Pons (tissue), 1 donor: ENCODE measurements around the gene YPEL3.
A peak's percentile ranks its signal among the peaks of the same experiment; 100 is the strongest.
"Not testable (repeated sequence)": the region's sequence is repeated elsewhere in the genome, so short reads cannot be mapped to it uniquely, and the experiment has no call there.

Experiments used
- DNase-seq: peaks from one replicate; pipeline ENCODE4 v3.0.0-alpha.2; 2016; ENCODE audit warnings: low spot score

YPEL3 gene, protein sequence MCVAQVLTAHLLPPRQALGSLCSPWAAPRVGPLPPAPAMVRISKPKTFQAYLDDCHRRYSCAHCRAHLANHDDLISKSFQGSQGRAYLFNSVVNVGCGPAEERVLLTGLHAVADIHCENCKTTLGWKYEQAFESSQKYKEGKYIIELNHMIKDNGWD

DNA sequence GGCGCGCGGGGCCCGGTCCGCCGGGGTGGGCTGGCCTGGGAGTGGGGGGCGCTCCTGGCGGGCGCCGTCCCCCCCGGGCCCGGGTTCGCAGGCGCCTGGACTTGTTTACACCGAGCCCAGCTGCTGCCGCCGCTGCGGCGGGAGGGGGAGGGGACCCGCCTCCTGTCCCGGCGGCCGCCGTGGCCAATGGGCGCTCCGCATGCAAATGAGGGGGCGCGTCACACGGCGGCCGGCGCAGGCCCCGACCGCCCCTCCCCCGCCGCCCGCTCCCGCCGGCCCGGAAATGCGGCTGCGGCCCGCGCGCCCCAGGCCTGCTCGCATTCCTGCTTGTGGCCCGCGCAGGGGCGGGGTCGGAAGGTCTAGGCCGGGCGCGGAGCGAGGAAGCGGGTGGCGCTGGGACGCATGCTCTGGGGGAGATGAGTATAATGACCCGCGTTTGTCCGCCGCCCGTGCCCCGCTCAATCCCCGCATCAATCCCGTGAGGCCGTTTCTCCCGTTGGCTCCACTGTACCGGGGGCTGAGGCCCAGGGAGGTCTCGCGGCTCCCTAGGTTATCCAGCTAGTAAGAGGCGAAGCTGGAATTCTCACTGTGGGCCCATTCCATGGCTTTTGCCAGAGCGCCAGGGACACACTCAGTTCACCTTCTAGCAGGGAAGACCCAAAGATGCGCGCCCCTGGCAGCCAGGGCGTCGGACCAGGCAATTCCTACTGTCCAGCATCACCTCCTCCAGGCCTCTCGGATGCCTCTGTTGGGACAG, at the start of gene YPEL3:
Gene YPEL3 (minus strand): TSS at position 109 of the 757 bp plus-strand sequence. CDS start 731 bp downstream, outside the sequence.
- DNase-seq = peak; percentile 85

DNA sequence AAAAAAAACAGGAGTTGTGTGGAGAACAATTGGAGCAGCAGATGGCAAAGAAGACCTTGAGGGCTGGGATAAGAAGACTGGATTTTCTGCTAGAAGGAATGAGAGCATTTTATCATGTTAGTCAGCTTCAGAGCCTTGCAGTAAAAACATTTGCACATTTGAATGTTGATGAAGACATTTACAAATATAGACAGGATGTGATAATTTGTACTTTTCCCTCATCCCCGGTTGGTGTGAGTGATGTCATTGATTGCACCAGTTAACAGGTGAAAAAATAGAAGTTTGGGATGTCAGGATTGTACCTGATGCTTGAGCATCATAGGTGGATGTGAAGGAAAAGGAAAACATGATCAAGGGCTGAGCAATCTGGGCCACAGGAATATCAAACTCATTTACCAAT, 49.6 kb upstream of the YPEL3 start:
- no peak for DNase-seq

DNA sequence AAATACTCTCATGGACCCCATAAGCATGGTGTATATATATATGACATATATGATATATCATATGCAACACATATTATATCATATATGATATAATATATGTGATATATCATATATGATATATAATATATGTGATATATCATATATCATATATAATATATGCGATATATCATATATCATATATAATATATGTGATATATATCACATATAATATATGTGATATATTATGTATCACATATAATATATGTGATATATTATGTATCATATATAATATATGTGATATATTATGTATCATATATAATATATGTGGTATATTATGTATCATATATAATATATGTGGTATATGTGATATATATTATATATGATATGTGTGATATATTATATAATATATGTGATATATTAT, 48.9 kb upstream of the YPEL3 start:
- no peak for DNase-seq

DNA sequence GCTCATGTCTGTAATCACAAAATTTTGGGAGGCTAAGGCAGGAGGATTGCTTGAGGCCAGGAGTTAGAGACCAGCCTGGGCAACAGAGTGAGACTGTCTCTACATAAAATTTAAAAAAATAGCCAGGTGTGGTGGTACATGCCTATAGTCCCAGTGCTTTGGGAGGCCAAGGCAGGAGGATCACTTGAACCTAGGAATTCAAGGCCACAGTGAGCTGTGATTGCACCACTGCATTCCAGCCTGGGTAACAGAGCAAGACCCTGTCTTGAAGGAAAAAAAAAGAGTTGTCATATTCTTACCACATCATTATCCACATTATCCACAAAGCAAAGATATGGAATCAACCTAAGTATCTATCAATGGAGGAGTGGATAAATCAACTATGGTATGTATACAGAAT, 48.0 kb upstream of the YPEL3 start:
- no peak for DNase-seq

DNA sequence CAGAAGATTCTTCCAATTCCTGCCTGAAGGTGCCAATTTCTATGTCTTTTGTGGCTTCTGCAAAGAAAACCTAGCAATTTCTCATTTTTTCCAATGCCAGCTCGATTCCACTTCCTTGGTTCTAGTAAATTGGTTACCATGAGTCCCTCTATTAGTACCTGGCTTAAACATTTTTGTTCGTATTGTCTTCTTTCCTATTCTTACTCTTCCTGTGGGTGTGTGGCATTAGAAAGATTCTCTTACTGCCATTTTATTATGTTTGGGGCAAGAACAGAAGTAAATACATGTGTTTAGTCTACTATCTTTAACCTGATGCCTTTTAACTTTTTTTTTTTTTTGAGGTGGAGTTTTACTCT, 47.3 kb upstream of the YPEL3 start:
- no peak for DNase-seq

DNA sequence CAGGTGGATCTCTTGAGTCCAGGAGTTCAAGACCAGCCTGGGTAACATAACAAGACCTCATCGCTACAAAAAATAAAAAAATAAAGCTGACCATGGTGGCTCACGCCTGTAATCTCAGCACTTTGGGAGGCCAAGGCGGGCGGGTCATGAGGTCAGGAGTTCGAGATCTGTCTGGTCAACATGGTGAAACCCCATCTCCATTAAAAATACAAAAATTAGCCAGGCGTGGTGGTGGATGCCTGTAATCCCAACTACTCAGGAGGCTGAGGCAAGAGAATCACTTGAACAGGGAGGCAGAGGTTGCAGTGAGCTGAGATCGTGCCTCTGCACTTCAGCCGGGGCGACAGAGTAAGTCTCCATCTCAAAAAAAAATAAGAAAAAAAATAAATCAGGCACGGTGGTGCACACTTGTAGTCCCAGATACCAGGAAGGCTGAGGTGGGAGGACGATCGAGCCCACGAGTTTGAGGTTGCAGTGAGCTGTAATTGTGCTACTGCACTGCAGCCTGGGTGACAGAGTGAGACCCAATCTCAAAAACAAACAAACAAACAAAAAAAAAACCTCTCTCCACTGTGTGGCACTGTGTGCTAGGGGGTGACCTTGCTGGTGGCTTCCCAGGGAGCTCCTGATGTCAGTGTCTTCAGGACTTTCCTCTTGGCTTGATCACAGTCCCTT, 46.8 kb upstream of the YPEL3 start:
- DNase-seq = peak; percentile 29

DNA sequence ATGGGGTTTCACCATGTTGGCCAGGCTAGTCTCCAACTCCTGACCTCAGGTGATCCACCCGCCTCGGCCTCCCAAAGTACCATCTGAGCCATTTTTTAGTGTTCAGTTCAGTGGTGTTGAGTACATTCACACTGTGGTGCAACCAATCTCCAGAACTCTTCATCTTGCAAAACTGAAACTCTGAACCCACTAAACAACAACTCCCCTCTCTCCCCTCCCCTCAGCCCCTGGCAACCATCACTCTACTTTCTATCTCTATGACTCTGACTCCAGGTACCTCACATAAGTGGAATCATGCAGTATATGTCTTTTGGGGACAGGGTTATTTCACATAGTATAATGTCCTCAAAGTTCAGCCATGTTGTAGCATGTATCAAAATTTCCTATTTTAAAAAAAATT, 45.7 kb upstream of the YPEL3 start:
- no peak for DNase-seq

DNA sequence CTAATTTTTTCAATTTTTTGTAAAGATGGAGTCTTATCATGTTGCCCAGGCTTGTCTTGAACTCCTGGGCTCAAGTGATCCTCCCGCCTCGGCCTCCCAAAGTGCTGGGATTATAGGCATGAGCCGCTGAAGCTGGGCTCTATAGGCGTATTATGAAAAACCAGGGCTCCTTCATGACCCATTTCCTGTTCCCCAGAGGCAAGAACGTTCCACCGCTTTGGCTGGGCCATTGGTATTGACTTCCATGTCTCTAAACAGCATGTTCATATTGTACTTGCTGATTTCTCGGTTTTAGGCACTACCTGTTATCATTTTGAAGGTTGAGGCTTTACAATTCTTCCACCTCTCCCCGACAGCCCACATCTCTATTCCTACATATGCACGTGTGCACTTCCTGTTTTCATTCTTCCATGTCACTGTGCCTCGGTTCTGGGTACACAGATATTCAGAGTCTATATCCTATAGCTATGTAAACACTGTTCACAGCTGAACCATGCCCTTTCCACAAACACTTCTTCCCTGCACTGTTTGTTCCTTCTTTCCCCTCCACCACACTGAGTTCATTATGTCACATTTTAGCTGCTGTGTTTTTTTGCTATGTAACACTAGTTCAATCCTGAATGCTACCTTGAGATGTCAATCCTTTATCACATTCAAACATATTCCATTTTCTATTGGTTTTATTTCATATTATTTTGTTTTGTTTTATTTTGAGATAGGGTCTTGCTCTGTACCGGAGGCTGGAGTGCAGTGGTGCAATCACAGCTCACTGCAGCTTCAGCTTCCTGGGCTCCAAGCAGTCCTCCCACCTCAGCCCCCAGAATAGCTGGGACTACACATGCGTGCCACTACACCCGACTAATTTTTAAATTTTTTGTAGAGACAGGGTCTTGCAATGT, 43.8 kb upstream of the YPEL3 start:
- no peak for DNase-seq

DNA sequence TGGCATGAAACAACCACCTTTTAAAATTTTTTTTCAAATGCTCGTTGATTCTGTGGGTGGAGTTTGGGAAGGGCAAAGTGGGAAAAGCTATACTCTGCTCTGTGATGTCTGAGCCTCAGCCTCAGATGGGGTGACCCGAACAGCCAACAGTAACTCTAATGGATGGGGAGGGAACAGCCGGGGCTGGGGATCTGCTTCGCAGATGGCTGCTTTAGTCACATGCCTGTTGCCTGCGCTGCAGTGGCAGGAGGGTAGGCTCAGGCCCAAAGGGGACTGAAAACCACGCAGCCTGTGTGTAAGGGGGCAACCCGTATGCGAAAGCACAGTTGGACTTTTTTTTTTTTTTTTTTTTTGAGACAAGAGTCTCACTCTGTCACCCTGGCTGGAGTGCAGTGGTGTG, 41.9 kb upstream of the YPEL3 start:
- DNase-seq = peak; percentile 28

DNA sequence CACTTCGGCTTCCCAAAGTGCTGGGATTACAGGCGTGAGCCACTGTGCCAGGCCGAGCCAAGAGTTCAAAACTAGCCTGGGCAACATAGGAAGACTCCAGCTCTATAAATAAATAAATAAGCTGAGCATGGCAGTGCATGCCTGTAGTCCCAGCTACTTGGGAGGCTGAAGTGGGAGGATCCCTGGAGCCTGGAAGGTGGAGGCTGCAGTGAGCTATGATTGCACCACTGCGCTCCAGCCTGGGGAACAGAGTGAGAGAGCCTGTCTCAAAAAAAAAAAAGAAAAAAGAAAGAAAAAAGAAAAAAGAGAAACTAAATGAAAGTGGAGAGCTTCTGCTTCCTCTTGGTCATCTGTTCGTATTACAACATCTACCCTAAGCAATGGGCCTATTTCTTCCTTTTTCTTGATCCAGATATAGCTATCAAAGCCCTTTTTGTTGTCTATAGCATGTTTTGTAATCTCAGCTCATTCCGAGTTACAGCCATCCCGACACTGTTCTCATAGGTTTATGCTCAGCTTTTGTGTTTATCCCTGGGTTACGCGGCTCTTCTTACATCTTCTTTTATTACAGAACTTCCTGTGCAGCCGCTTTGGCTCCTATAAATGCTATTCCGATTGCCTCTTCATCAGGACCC, 41.1 kb upstream of the YPEL3 start:
- DNase-seq = peak; percentile 69

DNA sequence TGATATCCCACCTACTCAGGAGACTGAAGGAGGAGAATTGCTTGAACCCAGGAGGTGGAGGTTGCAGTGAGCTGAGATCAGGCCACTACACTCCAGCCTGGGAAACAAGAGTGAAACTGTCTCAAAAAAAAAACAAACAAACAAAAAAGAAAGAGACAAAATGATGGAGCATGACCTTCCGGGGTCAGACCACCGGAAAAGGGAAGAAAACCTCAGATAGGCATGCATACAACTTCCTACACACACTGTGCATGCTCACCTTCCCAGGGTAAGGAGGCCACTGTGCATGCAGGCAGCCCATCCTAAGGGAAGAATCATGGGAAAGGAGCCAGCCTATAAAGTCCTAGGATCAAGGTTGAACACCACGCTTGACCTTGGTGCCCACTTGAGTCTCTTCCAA, 36.6 kb upstream of the YPEL3 start:
- DNase-seq = no peak

DNA sequence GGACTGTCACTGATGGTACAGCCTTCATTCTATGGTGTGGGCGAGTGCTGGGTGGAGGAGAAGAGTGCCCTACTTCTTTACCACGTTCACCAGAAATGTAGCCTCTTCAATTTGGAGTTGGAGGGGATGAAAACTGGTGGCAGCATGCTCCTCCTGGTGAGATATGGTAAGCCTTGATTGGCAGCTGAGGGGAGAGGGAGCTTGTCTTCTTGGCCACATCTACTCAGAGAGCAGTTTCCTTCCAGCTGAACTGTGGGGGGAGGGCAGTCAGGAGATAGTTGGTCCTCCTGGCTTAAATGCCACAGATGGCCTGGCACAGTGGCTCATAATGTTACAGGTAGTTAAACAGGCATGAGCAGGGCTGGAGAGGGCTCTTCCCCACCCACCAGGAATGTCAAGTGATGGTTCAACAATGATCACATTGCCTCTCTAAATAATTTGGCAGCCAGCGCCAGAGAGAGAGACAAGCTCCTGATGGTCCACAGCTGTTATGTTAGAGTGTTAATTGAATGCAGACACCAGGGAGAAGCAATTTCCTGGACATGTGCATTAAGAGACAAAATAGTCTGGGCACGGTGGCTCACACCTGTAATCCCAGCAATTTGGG, 36.0 kb upstream of the YPEL3 start:
- DNase-seq = no peak

DNA sequence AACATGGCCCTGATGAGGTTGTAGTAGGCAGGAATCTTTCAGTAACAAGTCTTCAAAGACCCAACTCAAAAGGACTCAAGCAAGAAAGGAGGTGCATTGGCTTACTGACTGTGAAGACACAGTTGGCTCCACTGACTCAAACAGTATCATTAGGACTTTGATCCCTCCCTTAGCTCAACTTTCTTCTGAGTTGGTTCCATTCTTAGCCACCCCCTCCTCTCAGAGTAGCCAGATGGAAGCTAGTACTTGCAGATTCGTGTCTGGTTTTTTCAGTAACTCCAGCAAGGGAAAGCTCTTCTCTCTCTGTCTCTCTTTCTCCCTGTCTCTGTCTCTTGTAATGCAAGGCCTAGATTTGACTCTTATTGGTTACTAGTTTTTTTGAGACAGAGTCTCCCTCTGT, 32.0 kb upstream of the YPEL3 start:
- DNase-seq = no peak

DNA sequence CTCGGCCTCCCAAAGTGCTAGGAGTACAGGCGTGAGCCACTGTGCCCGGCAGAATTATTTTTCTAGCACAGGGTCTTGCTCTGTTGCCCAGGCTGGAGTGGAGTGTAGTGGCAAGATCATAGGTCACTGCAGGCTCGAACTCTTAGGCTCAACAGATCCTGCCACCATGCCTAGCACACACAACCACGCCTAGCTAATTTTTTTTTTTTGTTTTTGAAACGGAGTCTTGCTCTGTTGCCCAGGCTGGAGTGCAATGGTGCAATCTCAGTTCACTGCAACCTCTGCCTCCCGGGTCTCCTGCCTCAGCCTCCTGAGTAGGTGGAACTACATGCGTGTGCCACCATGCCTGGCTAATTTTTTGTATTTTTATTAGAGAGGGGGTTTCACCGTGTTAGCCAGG, 29.7 kb upstream of the YPEL3 start:
- not testable (repeated sequence) for DNase-seq

DNA sequence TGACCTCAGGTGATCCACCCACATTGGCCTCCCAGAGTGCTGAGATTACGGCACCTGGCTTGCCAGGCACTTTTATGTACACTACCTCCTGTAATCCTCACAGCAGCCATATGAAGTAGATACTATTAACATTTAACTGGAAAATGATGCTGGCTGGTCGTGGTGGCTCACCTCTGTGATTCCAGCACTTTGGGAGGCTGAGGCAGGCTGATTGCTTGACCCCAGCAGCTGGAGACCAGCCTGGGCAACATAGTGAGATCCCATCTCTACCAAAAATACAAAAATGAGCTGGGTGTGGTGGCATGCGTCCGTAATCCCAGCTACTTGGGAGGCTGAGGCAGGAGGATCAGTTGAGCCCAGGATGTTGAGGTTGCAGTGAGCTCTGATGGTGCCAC, 29.0 kb upstream of the YPEL3 start:
- no peak for DNase-seq

DNA sequence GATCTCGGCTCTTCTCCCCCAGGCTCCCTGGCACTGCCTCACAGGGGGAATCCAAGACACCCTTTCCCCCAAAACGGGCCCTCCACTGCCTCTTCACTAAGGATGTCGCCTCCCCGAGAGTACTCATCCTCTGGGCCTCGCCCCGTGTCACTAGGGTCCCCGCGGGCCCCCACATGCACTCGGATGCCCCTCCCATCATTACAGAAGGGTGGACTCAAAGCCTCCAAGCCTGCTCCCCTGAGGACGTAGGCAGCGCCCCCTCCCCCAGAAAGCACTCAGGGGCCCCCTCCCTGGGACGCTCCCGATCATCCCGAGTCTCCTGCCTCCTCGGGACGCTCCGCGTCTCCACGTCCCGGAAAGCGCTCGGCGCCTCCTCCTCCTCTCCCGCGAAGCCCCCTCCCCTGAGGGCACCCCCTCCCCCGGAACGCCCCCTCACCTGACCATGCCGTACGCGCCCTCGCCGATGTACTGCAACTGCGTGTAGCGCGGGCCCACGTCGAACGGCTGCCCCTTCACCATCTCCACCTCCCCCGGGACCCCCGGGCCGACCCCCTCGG, 26.7 kb upstream of the YPEL3 start:
- no peak for DNase-seq

DNA sequence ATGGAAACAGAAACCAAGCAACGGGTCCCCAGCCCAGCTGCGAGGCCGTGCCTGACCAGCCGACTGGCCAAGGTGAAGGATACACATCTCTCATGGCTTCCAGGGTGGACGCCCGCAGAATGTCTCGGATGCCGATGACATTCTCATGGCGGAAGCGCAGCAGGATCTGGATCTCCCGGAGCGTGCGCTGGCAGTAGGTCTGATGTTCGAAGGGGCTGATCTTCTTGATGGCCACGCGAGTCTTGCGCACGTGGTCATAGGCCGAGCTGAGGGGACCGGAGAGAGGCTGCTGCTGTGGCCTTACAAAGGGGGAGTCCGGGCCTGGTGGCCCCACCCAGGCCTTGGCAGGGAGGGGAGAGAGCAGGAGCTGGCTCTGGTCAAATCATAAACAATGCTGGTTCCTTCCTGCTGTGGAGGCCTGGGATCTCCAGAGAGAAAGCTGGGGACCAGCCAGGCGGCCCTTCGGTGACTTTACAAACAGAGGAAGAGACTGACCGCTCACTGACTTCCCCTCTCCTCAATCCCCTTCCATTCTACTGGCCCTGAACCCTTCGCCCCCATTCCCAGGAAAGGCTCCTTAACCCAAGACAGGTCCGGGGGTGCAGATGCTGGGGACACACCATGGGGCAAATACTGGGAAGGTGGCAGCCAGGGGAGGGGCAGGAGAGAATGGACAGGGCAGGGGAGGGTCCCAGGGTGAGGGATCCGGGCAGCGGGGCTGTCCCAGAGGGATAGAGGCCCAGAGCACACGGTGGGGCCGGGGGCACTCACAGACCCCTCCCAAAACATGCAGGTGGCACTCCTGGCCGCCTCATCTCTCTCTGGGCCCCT, 25.9 kb upstream of the YPEL3 start:
- no peak for DNase-seq

DNA sequence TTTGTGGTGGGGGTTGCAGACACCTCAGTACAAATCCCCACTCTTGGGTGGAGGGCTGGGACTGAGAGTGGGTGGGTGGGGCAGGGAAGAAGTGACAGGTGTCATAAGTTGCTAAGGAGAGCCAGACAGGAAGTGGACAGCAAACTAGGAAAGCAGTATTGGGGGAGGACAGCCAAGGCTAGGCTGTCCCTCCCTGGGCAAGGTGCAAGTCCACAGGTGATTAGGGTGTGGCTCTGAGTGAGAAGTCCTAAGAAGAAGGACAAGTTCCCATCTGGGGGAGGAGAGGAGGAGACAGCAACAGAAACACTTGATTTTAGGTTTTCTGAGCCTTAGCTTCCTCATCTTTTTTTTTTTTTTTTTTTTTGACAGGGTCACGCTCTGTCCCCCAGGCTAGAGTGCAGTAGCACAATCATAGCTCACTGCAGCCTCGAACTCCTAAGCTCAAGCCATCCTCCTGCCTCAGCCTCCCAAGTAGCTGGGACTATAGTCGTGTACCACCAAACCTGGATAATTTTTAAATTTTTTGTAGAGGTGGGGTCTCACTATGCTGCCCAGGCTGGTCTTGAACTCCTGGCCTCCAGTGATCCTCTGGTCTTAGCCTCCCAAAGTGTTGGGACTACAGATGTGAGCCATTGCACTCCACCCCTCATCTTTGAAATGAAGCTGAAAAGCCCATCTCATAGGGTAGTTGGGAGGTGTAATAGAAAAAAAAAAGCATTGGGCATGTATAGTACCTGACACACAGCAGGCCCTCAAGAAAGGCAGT, 24.5 kb upstream of the YPEL3 start:
- DNase-seq = no peak

DNA sequence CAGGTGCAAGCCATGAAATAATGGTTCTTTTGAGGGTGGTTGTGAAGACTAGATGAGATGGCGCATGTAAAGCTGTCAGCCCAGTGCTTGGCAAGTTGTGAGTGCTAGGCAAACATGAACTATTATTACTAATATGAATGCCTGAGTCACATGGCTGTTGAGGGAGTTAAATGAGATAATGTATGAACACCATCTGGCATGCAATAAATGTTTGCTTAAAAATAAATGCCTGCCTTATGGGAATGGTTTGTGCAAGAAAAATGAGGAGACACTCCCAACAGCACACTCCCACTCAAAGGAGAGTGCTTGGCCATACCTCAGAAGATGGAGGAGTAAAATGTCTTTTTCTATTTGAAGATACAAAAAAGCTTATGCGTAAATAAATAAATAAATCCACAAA, 23.4 kb upstream of the YPEL3 start:
- no peak for DNase-seq

DNA sequence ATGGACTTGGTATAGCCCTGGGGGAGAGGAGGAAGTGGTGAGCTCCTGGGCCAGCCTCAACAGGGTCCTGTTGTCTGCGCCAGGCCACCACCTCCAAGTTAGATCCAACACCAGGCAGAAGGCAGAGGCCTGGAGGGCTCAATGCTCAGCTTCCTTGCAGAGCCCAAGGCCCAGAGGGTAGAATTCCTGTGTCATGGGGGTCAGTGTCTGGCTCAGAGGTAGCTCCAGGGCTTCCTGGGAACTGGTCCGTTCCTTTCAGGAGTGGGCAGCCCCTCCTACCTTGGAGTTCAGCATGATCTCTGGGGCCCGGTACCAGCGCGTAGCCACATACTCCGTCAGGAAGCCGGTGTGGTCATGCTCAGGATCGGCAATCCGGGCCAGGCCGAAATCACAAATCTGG, 21.8 kb upstream of the YPEL3 start:
- no peak for DNase-seq
